GM21367 (cell line): ENCODE data around the gene ALOX12B.
"Not testable (repeated sequence)": the region's sequence is repeated elsewhere in the genome, so short reads cannot be mapped to it uniquely, and the experiment has no call there.

Experiments used
- ATAC-seq: cut with Tn5 transposase; IDR thresholded peaks from one replicate; pipeline ENCODE4 v1.9.1; 2021; ENCODE audit not compliant: unreplicated experiment

Gene ALOX12B

DNA sequence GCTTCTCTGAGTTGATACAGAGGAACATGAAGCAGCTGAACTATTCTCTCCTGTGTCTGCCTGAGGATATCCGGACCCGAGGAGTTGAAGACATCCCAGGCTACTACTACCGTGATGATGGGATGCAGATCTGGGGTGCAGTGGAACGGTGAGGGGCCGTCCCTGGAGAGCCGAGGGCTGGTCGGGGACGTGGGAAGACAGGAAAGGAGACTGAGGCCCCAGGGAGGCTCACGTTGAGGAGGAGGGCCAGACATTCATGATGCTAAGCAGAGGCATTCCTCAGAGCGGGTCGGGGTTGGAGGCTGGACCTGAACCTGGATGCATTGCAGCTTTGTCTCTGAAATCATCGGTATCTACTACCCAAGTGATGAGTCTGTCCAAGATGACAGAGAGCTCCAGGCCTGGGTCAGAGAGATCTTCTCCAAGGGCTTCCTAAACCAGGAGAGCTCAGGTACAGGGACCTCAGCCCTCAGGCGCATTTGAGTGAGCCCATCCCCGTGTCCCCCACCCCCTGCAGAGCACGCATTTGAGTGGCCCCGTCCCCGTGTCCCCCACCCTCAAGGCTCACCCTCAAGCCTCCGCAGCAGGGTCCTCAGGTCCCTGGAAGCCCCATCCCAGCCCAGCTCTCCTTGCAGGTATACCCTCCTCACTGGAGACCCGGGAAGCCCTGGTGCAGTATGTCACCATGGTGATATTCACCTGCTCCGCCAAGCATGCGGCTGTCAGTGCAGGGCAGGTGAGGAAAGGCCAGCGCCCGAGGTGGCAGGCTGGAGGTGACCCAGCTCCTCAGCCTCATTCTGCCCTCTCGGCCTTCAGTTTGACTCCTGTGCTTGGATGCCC, 40.4 kb downstream of the ALOX12B start:
- ATAC-seq = no peak

DNA sequence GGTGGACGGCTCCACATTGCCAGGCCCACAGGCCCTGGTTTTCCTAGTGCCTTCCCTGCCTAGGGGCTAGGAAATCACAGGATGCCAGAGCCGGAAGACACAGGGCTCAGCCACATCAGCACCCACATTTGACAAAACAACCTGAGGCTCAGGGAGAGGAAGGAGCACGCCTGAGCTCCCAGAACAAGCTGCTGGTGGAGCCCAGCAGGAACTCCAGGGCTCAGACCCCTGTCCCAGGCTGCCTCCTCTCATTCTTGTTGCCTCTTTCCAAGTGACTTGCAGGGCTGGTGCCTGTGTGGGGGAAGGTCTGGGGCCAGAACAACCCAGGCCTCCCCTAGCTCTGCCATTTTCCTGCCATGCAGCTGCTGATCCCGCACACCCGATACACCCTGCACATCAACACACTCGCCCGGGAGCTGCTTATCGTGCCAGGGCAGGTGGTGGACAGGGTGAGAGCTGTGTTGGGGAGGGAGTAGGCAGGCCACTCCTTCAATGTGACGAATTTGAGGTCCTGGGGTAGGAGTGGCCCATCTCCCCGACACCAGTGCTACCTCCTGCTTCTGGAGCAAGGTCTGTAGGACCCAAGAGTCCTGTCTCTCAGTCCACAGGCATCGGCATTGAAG, 41.1 kb downstream of the ALOX12B start:
- no peak for ATAC-seq

DNA sequence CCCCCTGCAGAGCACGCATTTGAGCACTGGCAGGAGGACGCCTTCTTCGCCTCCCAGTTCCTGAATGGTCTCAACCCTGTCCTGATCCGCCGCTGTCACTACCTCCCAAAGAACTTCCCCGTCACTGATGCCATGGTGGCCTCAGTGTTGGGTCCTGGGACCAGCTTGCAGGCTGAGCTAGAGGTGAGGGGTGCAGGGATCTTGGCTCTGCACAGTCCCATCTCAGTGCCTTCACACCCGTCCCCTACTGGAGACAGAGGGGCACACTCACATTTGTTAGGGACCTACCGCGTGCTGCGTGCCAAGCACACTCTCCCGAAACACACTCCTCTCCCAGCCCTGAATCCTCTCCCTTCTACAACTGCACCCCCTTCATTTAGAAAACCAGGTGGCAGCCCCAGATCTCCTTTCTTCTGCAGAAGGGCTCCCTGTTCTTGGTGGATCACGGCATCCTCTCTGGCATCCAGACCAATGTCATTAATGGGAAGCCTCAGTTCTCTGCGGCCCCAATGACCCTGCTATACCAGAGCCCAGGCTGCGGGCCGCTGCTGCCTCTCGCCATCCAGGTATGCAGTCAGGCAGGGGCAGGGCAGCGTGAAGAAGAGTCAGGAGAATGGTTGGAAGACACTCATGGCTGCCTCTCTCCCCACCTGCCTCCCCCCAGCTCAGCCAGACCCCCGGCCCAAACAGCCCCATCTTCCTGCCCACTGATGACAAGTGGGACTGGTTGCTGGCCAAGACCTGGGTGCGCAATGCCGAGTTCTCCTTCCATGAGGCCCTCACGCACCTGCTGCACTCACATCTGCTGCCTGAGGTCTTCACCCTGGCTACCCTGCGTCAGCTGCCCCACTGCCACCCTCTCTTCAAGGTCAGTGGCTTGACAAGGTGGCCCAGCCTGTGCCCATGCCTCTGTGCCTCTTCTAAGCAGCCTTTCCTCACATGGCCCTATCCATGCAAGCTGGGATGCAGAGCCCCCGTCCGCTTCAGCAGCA, 42.4 kb downstream of the ALOX12B start:
- no peak for ATAC-seq

DNA sequence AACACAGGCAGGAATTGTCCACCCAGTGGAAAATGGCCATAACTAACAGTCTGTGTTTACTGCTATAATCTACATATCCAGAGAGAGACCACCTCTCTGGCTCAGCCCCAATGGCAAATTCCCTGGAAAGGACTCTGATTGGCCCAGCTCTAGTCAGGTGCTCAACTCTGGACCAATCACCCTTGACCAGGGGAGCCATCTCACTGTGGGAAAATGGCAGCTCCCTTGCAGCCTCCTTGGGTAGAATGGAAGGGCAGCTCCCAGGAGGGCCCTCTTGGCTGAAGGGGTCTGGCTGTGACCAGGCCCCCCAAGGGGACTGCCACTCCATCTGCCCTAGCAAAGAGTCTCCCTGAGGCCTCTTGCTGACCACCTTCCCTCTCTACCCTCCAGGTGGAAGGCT, 45.5 kb downstream of the ALOX12B start:
- no peak for ATAC-seq

DNA sequence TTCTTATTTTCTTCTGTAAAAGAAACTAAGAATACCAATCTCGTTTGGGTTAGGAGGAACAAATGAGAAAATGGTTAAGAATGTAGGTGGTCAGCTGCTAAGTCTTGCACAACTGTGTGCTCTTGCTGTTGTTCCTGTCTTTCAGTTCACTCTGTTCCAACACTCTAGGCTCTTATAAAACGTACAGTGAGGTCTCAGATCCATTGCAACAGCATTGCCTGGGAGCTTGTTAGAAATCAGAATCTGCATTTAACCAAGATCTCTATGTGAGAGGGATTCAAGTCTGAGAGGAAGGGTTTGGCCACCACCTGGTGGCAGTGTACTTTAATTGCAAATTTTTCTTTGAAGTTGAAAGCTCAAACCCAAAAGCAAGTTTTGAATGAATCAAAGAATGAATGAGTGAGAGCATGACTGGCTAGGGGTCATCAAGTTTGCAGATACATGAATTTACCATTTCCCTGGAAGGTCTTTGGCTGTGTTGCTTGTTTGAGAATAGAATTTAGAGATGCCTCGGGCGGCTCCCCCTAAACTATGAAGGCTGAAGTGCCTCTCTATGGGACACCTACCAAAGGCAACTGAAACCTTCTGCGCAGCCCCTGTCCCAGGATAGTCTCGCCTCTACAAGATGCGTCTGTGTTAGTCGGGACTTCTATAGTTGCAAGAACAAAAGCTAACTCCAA, 46.1 kb downstream of the ALOX12B start:
- no peak for ATAC-seq

DNA sequence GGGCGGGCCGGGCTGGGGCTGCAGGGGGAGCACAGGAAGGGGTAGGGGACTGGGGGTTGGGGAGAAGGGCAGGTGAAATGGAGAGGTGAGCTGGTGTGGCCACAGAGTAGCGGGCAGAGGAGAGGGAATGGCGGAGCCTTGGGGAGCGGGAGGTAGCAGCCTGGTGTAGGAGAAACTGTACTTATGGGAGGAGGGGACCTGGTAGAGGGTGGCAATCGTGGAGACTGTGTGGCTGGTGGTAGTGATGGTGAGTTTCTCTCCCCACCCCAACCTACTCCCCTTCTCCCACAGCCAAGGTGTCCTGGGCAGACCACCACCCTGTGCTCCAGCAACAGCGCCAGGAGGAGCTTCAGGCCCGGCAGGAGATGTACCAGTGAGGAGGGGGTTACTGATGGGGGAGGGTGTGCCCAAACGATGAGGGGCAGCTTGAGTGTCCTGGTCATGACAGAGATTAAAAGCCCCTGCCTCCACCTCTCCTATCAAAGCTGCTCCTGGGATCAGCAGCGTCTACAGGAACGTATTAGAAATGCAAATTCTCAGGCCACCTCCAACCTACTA, 47.8 kb downstream of the ALOX12B start:
- ATAC-seq = no peak

DNA sequence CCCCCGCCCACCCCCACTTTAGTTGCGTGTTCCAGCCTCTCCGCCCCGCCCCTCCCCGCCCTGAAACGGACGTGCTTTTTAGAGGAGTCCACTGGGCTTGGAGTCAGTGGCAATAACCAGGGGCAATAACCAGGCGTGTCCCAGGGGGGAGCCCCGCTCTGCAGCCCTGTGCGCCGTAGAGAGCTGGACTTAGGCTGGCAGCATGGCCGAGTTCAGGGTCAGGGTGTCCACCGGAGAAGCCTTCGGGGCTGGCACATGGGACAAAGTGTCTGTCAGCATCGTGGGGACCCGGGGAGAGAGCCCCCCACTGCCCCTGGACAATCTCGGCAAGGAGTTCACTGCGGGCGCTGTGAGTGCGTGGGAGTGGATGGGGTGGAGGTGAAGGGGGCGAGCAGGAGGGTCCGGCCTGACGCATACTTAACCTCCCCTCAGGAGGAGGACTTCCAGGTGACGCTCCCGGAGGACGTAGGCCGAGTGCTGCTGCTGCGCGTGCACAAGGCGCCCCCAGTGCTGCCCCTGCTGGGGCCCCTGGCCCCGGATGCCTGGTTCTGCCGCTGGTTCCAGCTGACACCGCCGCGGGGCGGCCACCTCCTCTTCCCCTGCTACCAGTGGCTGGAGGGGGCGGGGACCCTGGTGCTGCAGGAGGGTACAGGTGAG, 48.4 kb downstream of the ALOX12B start, which contains the start of gene ALOX15B:
Gene ALOX15B, plus strand, starts transcription at position 106 of the 657 bp plus-strand sequence. Its CDS starts 97 bp downstream, at position 203.
- no peak for ATAC-seq

DNA sequence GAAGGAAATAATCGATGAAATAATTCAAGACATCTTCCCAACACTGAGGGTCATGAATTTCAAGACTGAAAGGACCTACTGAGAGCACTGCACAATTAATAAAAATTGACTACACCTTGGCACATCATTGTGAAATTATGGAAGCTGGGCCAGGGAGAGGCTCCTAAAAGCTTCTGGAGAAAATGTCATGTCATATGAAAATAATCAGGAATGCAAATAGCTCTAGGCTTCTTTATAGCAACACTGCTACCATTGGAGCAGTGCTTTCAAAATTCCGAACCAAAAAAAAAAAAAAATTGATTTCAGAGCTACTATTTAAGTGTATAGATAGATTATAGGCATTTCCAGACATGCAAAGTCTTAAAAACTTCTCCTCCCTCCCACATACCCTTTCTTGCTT, 55.1 kb downstream of the ALOX12B start:
- ATAC-seq = no peak

DNA sequence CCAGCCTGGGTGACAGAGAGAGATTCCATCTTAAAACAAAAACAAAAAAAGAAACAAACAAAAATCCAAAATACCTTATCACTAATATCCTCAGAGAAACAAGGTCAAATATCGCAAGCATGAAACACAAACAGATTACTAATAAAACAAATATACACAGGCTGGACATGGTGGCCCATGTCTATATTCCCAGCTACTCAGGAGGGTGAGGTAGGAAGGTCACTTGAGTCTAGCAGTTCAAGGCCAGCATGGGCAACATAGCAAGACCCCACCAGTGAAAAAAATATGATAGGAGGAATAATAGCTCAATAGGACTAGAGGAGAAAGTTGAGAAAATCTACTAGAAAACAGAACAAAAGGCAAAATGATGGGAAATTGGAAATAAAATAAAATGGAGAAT, 55.6 kb downstream of the ALOX12B start:
- no peak for ATAC-seq

DNA sequence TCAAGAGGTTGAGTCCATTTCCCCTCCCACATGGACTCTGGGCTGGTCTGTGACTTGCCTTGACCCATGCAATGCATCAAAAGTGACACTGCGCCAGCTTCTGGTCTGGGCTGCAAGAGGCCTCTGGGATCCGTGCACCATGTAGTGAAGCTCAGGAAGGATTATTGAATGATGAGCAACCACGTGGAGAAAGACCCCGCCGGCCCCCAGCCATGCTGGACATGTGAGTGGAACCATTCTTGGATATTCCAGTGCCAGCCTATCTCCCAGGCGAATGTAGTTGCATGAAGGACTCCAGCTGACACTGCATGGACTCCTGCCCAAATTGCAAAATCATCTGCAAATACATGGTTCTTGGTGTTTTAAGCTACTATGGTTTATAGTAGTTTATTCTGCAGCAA, 56.3 kb downstream of the ALOX12B start:
- ATAC-seq = no peak

DNA sequence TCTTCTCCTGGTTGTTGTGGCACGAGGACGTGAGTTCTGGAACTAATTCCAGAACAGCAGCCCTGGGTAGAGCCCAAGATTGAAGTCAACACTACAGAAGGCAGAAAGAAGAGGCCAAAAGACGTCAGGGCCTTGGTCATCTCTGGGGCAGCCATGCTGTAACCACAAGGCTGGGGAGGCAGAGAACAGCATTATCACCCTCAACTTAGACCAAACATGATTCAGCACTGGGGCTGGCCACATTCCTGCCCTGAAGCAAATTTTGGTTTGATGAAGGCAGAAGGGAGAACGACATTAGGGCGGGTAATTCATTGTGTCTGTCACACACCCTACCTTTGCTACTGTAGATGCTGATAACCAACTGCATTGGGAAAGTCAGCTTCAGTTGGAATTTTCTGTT, 58.4 kb downstream of the ALOX12B start:
- no peak for ATAC-seq

DNA sequence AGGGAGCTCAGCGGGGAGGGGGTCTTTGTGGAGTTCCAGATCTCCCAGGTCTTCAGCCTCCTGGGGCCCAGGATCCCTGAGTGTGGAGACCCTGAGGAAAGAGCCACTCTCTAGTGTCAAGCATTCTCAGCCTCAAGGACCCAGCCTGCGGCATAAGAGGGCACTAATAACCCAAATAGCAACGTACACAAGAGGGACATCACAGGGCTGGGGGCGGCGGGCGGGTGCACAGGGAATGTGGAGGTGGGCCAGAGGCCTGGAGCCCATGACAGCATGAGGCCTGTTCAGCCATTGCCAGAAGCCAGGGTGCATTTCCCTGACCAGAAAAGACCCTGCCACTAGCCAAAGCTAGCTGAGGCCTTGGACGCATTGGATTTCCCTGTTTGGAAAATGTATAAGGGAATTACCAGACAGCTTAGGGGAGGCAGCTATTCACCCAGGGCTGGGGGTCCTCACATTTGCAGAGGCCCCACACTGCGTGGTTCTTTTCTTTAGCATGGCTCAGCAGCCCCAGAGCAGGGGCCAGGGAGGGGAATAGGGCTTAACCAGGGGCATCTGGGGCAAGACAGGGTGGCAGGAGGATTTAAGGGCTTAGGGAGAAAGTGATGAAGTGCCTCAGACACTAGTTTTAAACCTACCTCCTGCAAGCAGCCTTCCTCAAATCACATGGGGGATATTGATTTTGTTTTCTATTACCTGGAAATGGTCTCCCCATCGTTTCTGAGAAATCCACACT, 62.2 kb downstream of the ALOX12B start:
- ATAC-seq = no peak

DNA sequence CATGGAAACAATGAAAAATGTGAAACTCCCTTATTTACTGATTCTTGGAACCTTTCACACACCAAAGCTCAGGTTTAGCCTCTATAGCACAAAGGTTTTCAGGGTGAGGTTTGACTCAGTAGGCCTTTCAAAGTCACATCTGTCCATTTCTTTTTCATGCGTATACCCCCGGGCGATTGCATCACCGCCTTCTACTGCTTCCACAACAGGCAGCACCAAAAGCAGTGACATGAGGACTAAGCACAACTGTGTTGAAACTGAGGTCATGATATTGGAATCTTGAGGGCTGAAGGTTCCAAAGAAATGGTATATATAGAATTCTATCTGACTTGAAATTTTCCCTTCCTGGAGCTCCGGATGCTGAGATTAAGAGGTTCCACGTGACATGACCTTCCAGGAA, 63.4 kb downstream of the ALOX12B start:
- ATAC-seq = not testable (repeated sequence)
